K562 (cell line): Measurements from ENCODE around the gene MBOAT2. TPM values are rescaled to one million over a fixed set of nuclear protein-coding genes. Genes with fewer than 3 reads are reported as not detected.

Source experiments
- ATAC-seq: fragments of 200-7000 bp; cut with Tn5 transposase; 3 replicates; pipeline ENCODE4 v1.9.1; 2020; ENCODE audit warnings: moderate library complexity
- BruUV-seq: library from RNA; stranded (reverse); fragments of 400-500 nt; replicated peaks from 2 replicates; lab custom pipeline; 2021; lab: Mats Ljungman, UMichigan
- CTCF ChIA-PET: fragments of 300-600 bp; formaldehyde crosslinking; extraction: SDS; loops from one replicate; lab custom pipeline; 2021; ENCODE audit warnings: low intra/inter-chr PET ratio; lab: Yijun Ruan, JAX
- POLR2A ChIA-PET: fragments of 300-600, 350-650 bp; sonication (Branson Sonifier 250); formaldehyde crosslinking; extraction: SDS; loops from one replicate; lab custom pipeline; 2021; ENCODE audit warnings: antibody characterized with exemption, inconsistent platforms; lab: Yijun Ruan, JAX
- DNase-seq, 4 experiments: peaks; one replicate each; pipeline versions ENCODE4 v3.0.0 to v3.0.0-alpha.2; 2011 to 2018; ENCODE audit warnings: low spot score in 3 of 4, mixed read lengths in 3 of 4; ENCODE audit errors: extremely low read depth in 1 of 4
- FAIRE-seq: peaks from 2 replicates; lab custom pipeline; 2011; peaks lifted over from hg19 to GRCh38; lab: Jason Lieb, UNC
- H2AFZ ChIP-seq: 2 replicates; pipeline ENCODE4 v1.6.0; 2011; ENCODE audit warnings: low read depth, low read length, control low read depth, inconsistent platforms
- H3K27ac ChIP-seq: fragments of 200-600 bp; 3 replicates; pipeline ENCODE4 v1.8.0; 2011; ENCODE audit warnings: low read depth, mild to moderate bottlenecking, control low read depth, inconsistent platforms, low read length, moderate library complexity, mixed read lengths; ENCODE audit errors: extremely low read depth
- H3K27me3 ChIP-seq, 2 experiments: fragments of 300-600 bp in 1 of 2; 2 replicates in 1 of 2; 3 replicates in 1 of 2; pipeline versions ENCODE4 v1.6.0 to v1.8.0; 2011; ENCODE audit warnings: inconsistent platforms in 2 of 2, low read length in 2 of 2, mild to moderate bottlenecking in 1 of 2, mixed read lengths in 1 of 2, moderate library complexity in 1 of 2; ENCODE audit not compliant: control insufficient read depth in 2 of 2, insufficient read depth in 2 of 2
- H3K36me3 ChIP-seq: fragments of 300-600 bp; 3 replicates; pipeline ENCODE4 v1.8.0; 2011; ENCODE audit warnings: mild to moderate bottlenecking, low read length, inconsistent platforms; ENCODE audit not compliant: control insufficient read depth, insufficient read depth
- H3K4me1 ChIP-seq, 2 experiments: fragments of 200-600 bp in 1 of 2; replicated peaks in 1 of 2; 2 replicates in 1 of 2; 3 replicates in 1 of 2; pipeline versions ENCODE4 v1.5.1 to v1.8.0; 2011; ENCODE audit warnings: inconsistent platforms in 2 of 2, low read length in 2 of 2, mild to moderate bottlenecking in 1 of 2, mixed read lengths in 1 of 2, moderate library complexity in 1 of 2; ENCODE audit not compliant: control insufficient read depth in 2 of 2, insufficient read depth in 2 of 2
- H3K4me2 ChIP-seq: 2 replicates; pipeline ENCODE4 v1.6.1; 2011; ENCODE audit warnings: low read length, control low read depth, inconsistent platforms, mixed read lengths; ENCODE audit not compliant: insufficient read depth
- H3K4me3 ChIP-seq: fragments of 200-600 bp; sonication (generic), shearing (Covaris generic); 2 replicates; pipeline ENCODE4 v1.5.1; 2016; ENCODE audit warnings: control low read depth, inconsistent platforms
- H3K79me2 ChIP-seq: fragments of 200-600 bp; 3 replicates; pipeline ENCODE4 v1.8.0; 2011; ENCODE audit warnings: low read length, inconsistent platforms; ENCODE audit not compliant: control insufficient read depth, insufficient read depth
- H3K9ac ChIP-seq, 2 experiments: 2 replicates each; pipeline versions ENCODE4 v1.6.0 to v1.6.1; 2011; ENCODE audit warnings: low read depth in 2 of 2, low read length in 2 of 2, control low read depth in 1 of 2, inconsistent platforms in 1 of 2, mild to moderate bottlenecking in 1 of 2, mixed read lengths in 1 of 2; ENCODE audit not compliant: insufficient read depth in 1 of 2
- H3K9me1 ChIP-seq: one replicate; pipeline ENCODE4 v1.6.0; 2011; ENCODE audit warnings: inconsistent platforms, mild to moderate bottlenecking, low read length, moderate library complexity; ENCODE audit not compliant: control insufficient read depth, insufficient read depth
- H3K9me3 ChIP-seq: replicated peaks from 2 replicates; pipeline ENCODE4 v1.5.1; 2011; ENCODE audit warnings: low read depth, low read length, inconsistent platforms; ENCODE audit not compliant: control insufficient read depth, insufficient read depth
- H4K20me1 ChIP-seq: replicated peaks from 2 replicates; pipeline ENCODE4 v1.6.1; 2011; ENCODE audit warnings: low read length, inconsistent platforms, mixed read lengths; ENCODE audit not compliant: control insufficient read depth, insufficient read depth
- ID3 ChIP-seq, 2 experiments: fragments of 250-450 bp in 1 of 2; fragments of 450-650 bp in 1 of 2; sonication (Bioruptor Pico) in 1 of 2; IDR thresholded peaks; 2 replicates each; pipeline versions ENCODE4 v1.6.1 to v1.8.0; 2016 to 2021; ENCODE audit warnings: mild to moderate bottlenecking in 2 of 2, moderate library complexity in 2 of 2, missing compliant biosample characterization in 1 of 2, missing genetic modification characterization in 1 of 2
- IRF9 ChIP-seq: fragments of 450-650 bp; IDR thresholded peaks from 2 replicates; pipeline ENCODE4 v1.6.1; 2016; ENCODE audit warnings: missing biosample characterization, missing genetic modification characterization
- KLF1 ChIP-seq: fragments of 450-650 bp; IDR thresholded peaks from 2 replicates; pipeline ENCODE4 v1.6.1; 2016; ENCODE audit warnings: missing genetic modification characterization, missing compliant biosample characterization
- MYC ChIP-seq, 2 experiments: fragments of 250-450 bp in 1 of 2; sonication (Bioruptor Pico) in 1 of 2; IDR thresholded peaks; 2 replicates each; pipeline versions ENCODE4 v1.5.1 to v1.6.1; 2012 to 2021; ENCODE audit warnings: low read depth in 2 of 2, borderline replicate concordance in 1 of 2, improper control_type of control experiment in 1 of 2, low read length in 1 of 2, mild to moderate bottlenecking in 1 of 2, moderate library complexity in 1 of 2
- POLR2H ChIP-seq: IDR thresholded peaks from 2 replicates; pipeline ENCODE4 v1.6.1; 2016; ENCODE audit warnings: missing genetic modification characterization, low read depth, mild to moderate bottlenecking, control low read depth, missing compliant biosample characterization, moderate library complexity
- PRDM10 ChIP-seq: fragments of 450-650 bp; IDR thresholded peaks from 2 replicates; pipeline ENCODE4 v1.6.1; 2018; ENCODE audit not compliant: partially characterized antibody
- U2AF2 ChIP-seq: fragments of 200-400 bp; formaldehyde crosslinking; optimal IDR thresholded peaks from 2 replicates; pipeline ENCODE3; 2017; ENCODE audit warnings: low read depth, mild to moderate bottlenecking, low read length
- VEZF1 ChIP-seq: fragments of 200-800 bp; sonication (Bioruptor generic); IDR thresholded peaks from 2 replicates; pipeline ENCODE4 v1.6.1; 2017; ENCODE audit warnings: missing genetic modification characterization, missing compliant biosample characterization
- ZNF212 ChIP-seq: fragments of 450-650 bp; formaldehyde crosslinking; IDR thresholded peaks from 2 replicates; pipeline ENCODE4 v1.4.0; 2020; ENCODE audit warnings: mild to moderate bottlenecking
- ZNF280B ChIP-seq: fragments of 250-450 bp; sonication (Bioruptor Pico); IDR thresholded peaks from 2 replicates; pipeline ENCODE4 v1.5.1; 2021; ENCODE audit warnings: mild to moderate bottlenecking
- ZNF76 ChIP-seq: fragments of 250-450 bp; sonication (Bioruptor Pico); IDR thresholded peaks from 2 replicates; pipeline ENCODE4 v1.4.0; 2020; ENCODE audit warnings: mild to moderate bottlenecking, moderate library complexity, borderline replicate concordance
- WGBS: fragments of 100-300 bp; shearing (Covaris generic); methylation state at CpG from one replicate; pipeline ENCODE4 v1.1.6; 2016; ENCODE audit warnings: low coverage, mixed read lengths; ENCODE audit not compliant: insufficient coverage; ENCODE audit errors: missing lambda C conversion rate; 5-methylcytosine and 5-hydroxymethylcytosine counted together
- in situ Hi-C: fragments of 300-500 bp; cut with MboI; formaldehyde crosslinking; loops from 4 replicates; pipeline ENCODE4 v1.15.0; 2018; ENCODE audit warnings: inconsistent platforms, mixed read lengths
- intact Hi-C: fragments of 100-400 bp; cut with micrococcal nuclease; formaldehyde crosslinking; loops from 2 replicates; pipeline ENCODE4 v1.14.2; 2022
- polyA plus RNA-seq, 8 experiments: library from polyadenylated mRNA; depleted of rRNA in 4 of 8; stranded (reverse) in 5 of 8; unstranded in 3 of 8; fragments of >200 nt; fragmentation: Nextera tagmentation in 2 of 8; fragmentation: Illumina TruSeq in 1 of 8; extraction: Ambion mirVana in 2 of 8; extraction: Trizol in 1 of 8; gene quantifications; 2 replicates each; pipeline versions ENCODE4 v1.2.1 to v1.2.3, GENCODE V29; 2011 to 2014; ENCODE audit warnings: inconsistent platforms in 1 of 8, missing spikeins in 1 of 8
- total RNA-seq, 7 experiments: library from RNA; depleted of rRNA in 6 of 7; stranded (reverse); fragments of >200 nt in 6 of 7; fragmentation: Illumina TruSeq in 2 of 7; extraction: Trizol in 2 of 7; gene quantifications; 2 replicates each; pipeline versions ENCODE4 v1.2.1 to v1.2.3, GENCODE V29; 2011 to 2021; ENCODE audit warnings: low replicate concordance in 1 of 7

MBOAT2 gene
- total and polyA plus RNA-seq, 9 of the 15 experiments (the other 6 are each of a cell fraction or from before 2014, with no cell fraction given): 8.4 to 122 (median 27.6) TPM

GRCh38 chr2:9001229-9001628, 2.3 kb downstream of the MBOAT2 start (continued):
- no peak for TF ChIP-seq ZNF212 (CRISPR knock-in tag)
- no peak for TF ChIP-seq IRF9 (tag)
- TF ChIP-seq ZNF76 (CRISPR knock-in tag): no peak

GRCh38 chr2:9000442-9000841, 3.0 kb downstream of the MBOAT2 start:
- H3K9ac ChIP-seq: peak overlapping the region in 1 of 2 experiments; percentile 65; a peak in 1 of 4 replicates
- FAIRE-seq (no peak), DNase-seq (no peak), ATAC-seq (no peak)
- BruUV-seq: no TSS peak
- TF ChIP-seq ZNF280B (CRISPR knock-in tag) (no peak), U2AF2 (no peak), POLR2H (tag) (no peak), KLF1 (tag) (no peak), PRDM10 (peak; percentile 85), VEZF1 (CRISPR knock-in tag) (no peak), MYC (IDR thresholded peaks at IDR 0.05; ENCODE audit: low read depth, low read length) (no peak), MYC (CRISPR knock-in tag; IDR thresholded peaks at IDR 0.05; ENCODE audit: borderline replicate concordance, low read depth) (no peak), ID3 (CRISPR knock-in tag; IDR thresholded peaks at IDR 0.05) (no peak), ID3 (tag; IDR thresholded peaks at IDR 0.05) (no peak)
- peak overlapping the region; percentile 54 for H3K27ac ChIP-seq
- intact Hi-C loops: loop anchor here (5.0 kb wide), 1 partner anchor 102 kb away; no protein-coding TSS in a partner anchor
- H4K20me1 ChIP-seq: no peaks in the 10 kb centered on the region
- H3K27me3 ChIP-seq: no peaks in the 10 kb centered on the region
- peaks cover 31 to 49% of the 10 kb centered on the region in 2 experiments for H3K4me1 ChIP-seq
- ChIA-PET CTCF (no interaction called here), POLR2A (no interaction called here)
- peaks cover 5% of the 10 kb centered on the region for H3K36me3 ChIP-seq
- peaks cover 91% of the 10 kb centered on the region for H3K79me2 ChIP-seq
- in situ Hi-C loops: no loop called here
- H3K4me3 ChIP-seq: no peak overlapping the region
- H3K9me1 ChIP-seq: no peaks in the 10 kb centered on the region
- H2AFZ ChIP-seq: no peak overlapping the region; the same call in 1 of the 2 replicates
- peaks cover 5% of the 10 kb centered on the region; the same call in 1 of the 2 replicates for H3K9me3 ChIP-seq
- H3K4me2 ChIP-seq: peak overlapping the region; percentile 76
- 56% methylated on average over 3 of the region's 3 CpGs for WGBS
